SK-MEL-5 (cell line): ENCODE measurements around the gene RPRD1B. TPM values are rescaled to one million over a fixed set of nuclear protein-coding genes. Genes with fewer than 3 reads are reported as not detected.

Experiments
- DNase-seq: peaks from one replicate; pipeline ENCODE4 v3.0.0-alpha.2; 2016; ENCODE audit warnings: low read depth, low spot score
- in situ Hi-C: cut with HindIII; loops from 2 replicates; pipeline ENCODE4 v1.10.0; 2016; ENCODE audit warnings: low sequenced_read_pairs, high pct_unique_total_duplicates, low pct_unique_long_range_greater_than_20kb
- total RNA-seq: library from RNA; depleted of rRNA; stranded (reverse); fragments of >200 nt; shearing (Covaris generic); gene quantifications from 2 replicates; pipeline ENCODE4 v1.2.3, GENCODE V29; 2014

The RPRD1B gene
- total RNA-seq, 1 experiment from 2014 or later, result 21.1 TPM

- in situ Hi-C loops, result no loop called here
- DNase-seq, result peak; percentile 90
These were observed 23.9 kb downstream of the RPRD1B start for GRCh38 chr20:38057351-38057972.

GRCh38 chr20:38059832-38060231 lies 26.3 kb downstream of the RPRD1B start:
- in situ Hi-C loops, result no loop called here
- DNase-seq, result no peak

- no peak for DNase-seq
- in situ Hi-C loops, result no loop called here
These were observed 27.0 kb downstream of the RPRD1B start for GRCh38 chr20:38060536-38060935.

- no peak for DNase-seq
- in situ Hi-C loops, result no loop called here
These were observed 27.6 kb downstream of the RPRD1B start for GRCh38 chr20:38061109-38061508.

- no peak for DNase-seq
- in situ Hi-C loops, result no loop called here
These were observed 29.3 kb downstream of the RPRD1B start for GRCh38 chr20:38062890-38063289.

- in situ Hi-C loops, result no loop called here
- DNase-seq, result no peak
These were observed 30.5 kb downstream of the RPRD1B start for GRCh38 chr20:38063911-38064530.

- in situ Hi-C loops, result no loop called here
- no peak for DNase-seq
These were observed 32.3 kb downstream of the RPRD1B start for GRCh38 chr20:38065764-38066375.

GRCh38 chr20:38066969-38067716 lies 33.6 kb downstream of the RPRD1B start:
- in situ Hi-C loops, result no loop called here
- DNase-seq, result no peak

GRCh38 chr20:38067717-38068365 lies 34.3 kb downstream of the RPRD1B start:
- no peak for DNase-seq
- in situ Hi-C loops, result no loop called here

- in situ Hi-C loops, result no loop called here
These were observed 39.4 kb downstream of the RPRD1B start for GRCh38 chr20:38072898-38073297.

GRCh38 chr20:38073307-38074071 lies 39.9 kb downstream of the RPRD1B start:
- in situ Hi-C loops, result no loop called here
- DNase-seq, result peak; percentile 73

More at GRCh38 chr20:38072898-38073297, 39.4 kb downstream of the RPRD1B start:
- no peak for DNase-seq

- in situ Hi-C loops, result no loop called here
- DNase-seq, result no peak
These were observed 41.8 kb downstream of the RPRD1B start for GRCh38 chr20:38075161-38075998.

GRCh38 chr20:38076548-38076947 lies 43.0 kb downstream of the RPRD1B start:
- in situ Hi-C loops, result no loop called here

GRCh38 chr20:38078084-38078483 lies 44.5 kb downstream of the RPRD1B start:
- no peak for DNase-seq
- in situ Hi-C loops, result no loop called here

More at GRCh38 chr20:38076548-38076947, 43.0 kb downstream of the RPRD1B start:
- no peak for DNase-seq

GRCh38 chr20:38079353-38079752 lies 45.8 kb downstream of the RPRD1B start:
- in situ Hi-C loops, result no loop called here
- no peak for DNase-seq

GRCh38 chr20:38081575-38081974 lies 48.0 kb downstream of the RPRD1B start:
- DNase-seq, result no peak
- in situ Hi-C loops, result no loop called here
